Mucosa of descending colon (tissue), 3 donors: Measurements from ENCODE around the gene CLDN19. TPM values are rescaled to one million over a fixed set of nuclear protein-coding genes. Genes with fewer than 3 reads are reported as not detected.

ENCODE experiments used
- ATAC-seq: fragments of 200-7000 bp; cut with Tn5 transposase; one replicate; pipeline ENCODE4 v1.9.1; 2020; ENCODE audit warnings: mild to moderate bottlenecking, moderate library complexity
- DNase-seq, 3 donors: peaks; one replicate each; pipeline ENCODE4 v3.0.0-alpha.2; 2020
- H3K36me3 ChIP-seq: fragments of 200-600 bp; one replicate; pipeline ENCODE4 v1.8.0; 2021; ENCODE audit warnings: low read depth, mild to moderate bottlenecking
- H3K4me1 ChIP-seq: fragments of 200-600 bp; one replicate; pipeline ENCODE4 v1.8.0; 2021; ENCODE audit warnings: low read depth, mild to moderate bottlenecking
- H3K4me3 ChIP-seq: fragments of 200-600 bp; one replicate; pipeline ENCODE4 v1.8.0; 2021; ENCODE audit warnings: mild to moderate bottlenecking
- H3K9me3 ChIP-seq: fragments of 200-600 bp; one replicate; pipeline ENCODE4 v1.8.0; 2021; ENCODE audit warnings: mild to moderate bottlenecking
- intact Hi-C, 2 donors: fragments of 100-400 bp; cut with DNase I in 1 of 2; cut with micrococcal nuclease in 1 of 2; formaldehyde crosslinking; loops; one replicate each; pipeline versions ENCODE4 v1.11.0 to v1.11.1; 2022; cut with DNase I, micrococcal nuclease
- total RNA-seq, 3 donors: library from RNA; stranded (reverse); fragmentation: NEBNext Ultra II Directional in 2 of 3; extraction: Animal tissue kit (Norgen Biotek cat#: 25700) in 2 of 3; gene quantifications; one replicate each; pipeline versions ENCODE4 v1.2.1 to v1.2.4, GENCODE V29; 2021 to 2023
- TF ChIP-seq, protein P1 (sequence below): fragments of 200-600 bp; IDR thresholded peaks from one replicate; pipeline ENCODE4 v1.8.0; 2022; ENCODE audit warnings: antibody characterized with exemption, mild to moderate bottlenecking
- donor health status: DM: no; HTN: no; CAD: no; lungs with moderate emphysema.
- donor health status: DM: no; HTN: no; CAD: no.
- donor health status: DM: no; HTN: yes; CAD: no.

CLDN19 gene
- total RNA-seq, 3 donors from 2014 or later = 0.09 TPM; not detected in 2

DNA sequence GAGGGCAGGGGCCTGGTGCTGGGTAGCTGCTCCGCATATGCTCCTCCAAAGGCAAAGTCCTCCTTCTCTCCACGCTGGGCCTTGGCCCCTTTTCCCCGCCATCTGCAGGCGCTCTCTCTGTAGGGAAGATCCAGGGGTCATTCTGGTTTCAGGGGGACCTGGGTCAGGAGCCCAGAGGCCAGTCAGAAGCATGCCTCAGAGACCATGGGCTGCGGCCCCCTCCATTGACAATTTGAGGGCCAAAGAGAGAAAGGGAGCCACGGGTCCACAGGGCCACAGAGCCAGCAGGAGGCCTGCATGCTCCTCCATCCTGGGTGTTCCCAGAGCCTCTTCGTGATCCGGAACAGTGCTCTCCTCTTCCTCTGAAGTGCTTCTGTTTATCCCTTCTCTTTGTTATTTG lies 2.1 kb upstream of the CLDN19 start:
- ATAC-seq (no peak), DNase-seq (peak in 1 of 3 donors; percentile 16)
- Histone ChIP-seq H3K4me3 (no peak overlapping the region), H3K4me1 (peaks cover 3% of the 10 kb centered on the region), H3K9me3 (no peaks in the 10 kb centered on the region), H3K36me3 (no peaks in the 10 kb centered on the region)
- TF ChIP-seq, protein P1, sequence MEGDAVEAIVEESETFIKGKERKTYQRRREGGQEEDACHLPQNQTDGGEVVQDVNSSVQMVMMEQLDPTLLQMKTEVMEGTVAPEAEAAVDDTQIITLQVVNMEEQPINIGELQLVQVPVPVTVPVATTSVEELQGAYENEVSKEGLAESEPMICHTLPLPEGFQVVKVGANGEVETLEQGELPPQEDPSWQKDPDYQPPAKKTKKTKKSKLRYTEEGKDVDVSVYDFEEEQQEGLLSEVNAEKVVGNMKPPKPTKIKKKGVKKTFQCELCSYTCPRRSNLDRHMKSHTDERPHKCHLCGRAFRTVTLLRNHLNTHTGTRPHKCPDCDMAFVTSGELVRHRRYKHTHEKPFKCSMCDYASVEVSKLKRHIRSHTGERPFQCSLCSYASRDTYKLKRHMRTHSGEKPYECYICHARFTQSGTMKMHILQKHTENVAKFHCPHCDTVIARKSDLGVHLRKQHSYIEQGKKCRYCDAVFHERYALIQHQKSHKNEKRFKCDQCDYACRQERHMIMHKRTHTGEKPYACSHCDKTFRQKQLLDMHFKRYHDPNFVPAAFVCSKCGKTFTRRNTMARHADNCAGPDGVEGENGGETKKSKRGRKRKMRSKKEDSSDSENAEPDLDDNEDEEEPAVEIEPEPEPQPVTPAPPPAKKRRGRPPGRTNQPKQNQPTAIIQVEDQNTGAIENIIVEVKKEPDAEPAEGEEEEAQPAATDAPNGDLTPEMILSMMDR = no peak
- intact Hi-C loops = loop anchor here in 1 of 2 donors (10.0 kb wide), 1 partner anchor 167 kb away; no protein-coding TSS in a partner anchor

DNA sequence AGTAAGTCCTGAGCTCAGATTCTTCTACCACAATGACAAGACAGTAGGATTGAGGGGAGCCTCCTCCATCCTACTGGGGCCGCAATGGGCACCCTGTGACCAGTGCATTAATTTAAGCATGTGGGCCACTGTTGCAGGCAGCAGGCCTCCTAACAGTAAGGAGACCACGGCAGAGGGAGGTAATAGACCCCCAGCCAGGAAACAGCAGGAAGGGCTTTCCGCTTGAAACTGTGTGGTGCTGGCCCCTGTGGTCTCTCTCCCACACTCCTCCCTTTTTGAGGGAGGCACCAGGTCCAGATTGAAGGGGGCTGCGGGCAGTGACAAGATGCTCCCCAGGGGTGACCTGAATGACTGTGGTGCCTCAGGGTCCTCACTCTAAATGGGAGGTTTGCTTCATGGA lies 1.7 kb upstream of the CLDN19 start:
- H3K4me1 ChIP-seq = peaks cover 3% of the 10 kb centered on the region

DNA sequence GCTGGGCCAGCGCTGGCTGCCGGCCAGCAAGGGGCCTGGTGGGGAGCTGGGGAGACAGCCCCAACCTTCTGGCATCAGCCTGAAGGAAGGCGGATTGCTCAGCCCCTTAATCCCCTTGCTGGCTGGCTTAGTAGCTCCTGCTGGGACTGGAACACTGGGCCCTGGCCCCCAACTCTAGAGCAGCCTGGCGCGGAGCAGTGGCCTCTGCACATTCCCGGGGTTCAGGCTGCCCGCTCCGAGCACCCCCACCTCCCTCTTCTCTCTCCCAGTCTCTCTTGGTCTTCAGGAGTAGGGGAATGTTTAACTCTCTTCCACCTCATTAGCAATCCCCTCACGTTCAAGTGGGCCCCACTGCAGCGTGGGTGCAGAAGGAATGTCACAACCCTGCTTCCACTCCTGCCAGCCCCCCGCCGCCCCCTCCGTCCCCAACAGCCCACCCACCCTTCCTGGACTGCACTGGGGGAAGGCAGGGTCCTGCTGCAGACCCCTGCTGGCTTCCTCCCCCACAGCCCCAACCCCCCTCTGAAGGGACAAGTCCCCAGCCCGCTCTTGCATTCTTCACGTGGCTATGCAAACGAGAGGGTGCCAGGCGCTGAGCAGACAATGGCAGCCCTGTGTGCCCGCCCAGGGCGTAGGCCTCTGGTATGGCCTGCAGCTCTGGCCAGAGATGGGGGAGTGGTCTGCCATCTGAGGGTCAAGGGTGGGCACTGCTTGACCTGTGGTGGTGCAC lies 980 bp upstream of the CLDN19 start:
- Histone ChIP-seq H3K9me3 (no peaks in the 10 kb centered on the region), H3K4me3 (no peak overlapping the region), H3K4me1 (peaks cover 7% of the 10 kb centered on the region), H3K36me3 (no peaks in the 10 kb centered on the region)
- DNase-seq (peak in 1 of 3 donors; percentile 34), ATAC-seq (no peak)
- intact Hi-C loops = loop anchor here in 1 of 2 donors (10.0 kb wide), 1 partner anchor 166 kb away; no protein-coding TSS in a partner anchor
- TF ChIP-seq, protein P1 = no peak

More for the DNA sequence above, 1.7 kb upstream of the CLDN19 start:
- no peaks in the 10 kb centered on the region for H3K9me3 ChIP-seq
- peak in 1 of 3 donors; percentile 5 for DNase-seq
- H3K36me3 ChIP-seq = no peaks in the 10 kb centered on the region
- TF ChIP-seq, protein P1 = no peak
- intact Hi-C loops = loop anchor here in 1 of 2 donors (10.0 kb wide), 1 partner anchor 167 kb away; no protein-coding TSS in a partner anchor
- no peak for ATAC-seq
- no peak overlapping the region for H3K4me3 ChIP-seq

DNA sequence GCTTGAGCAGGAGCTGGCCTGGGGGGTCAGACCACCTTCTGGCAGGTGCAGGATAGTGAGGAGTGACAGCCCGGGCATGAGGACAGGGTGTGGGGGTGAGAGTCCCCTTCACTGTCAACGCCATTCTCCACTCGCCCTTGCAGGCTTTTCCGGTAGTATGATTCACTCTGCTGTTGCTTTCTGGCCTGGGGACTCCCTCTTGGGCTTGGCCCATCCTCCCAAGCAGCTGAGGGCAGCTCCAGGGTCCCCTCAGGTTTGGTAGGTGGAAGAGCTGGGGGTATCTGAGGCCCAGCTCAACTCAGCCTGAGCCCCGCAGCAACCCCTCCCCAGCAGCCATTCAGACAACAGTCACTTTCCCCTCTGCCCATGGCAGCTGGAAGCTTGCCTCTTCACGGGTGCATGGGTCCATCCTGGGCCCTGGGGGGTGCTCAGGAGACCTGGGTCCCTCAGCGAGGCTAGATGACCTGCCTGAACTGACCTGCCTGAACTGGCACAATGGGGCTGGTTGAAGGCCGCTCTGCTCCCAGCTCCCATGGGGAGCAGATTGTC lies 1.3 kb downstream of the CLDN19 start:
- Histone ChIP-seq H3K9me3 (no peaks in the 10 kb centered on the region), H3K36me3 (no peaks in the 10 kb centered on the region), H3K4me1 (peaks cover 11% of the 10 kb centered on the region), H3K4me3 (no peak overlapping the region)
- no peak for DNase-seq
- TF ChIP-seq, protein P1 = no peak
- intact Hi-C loops = no loop called here
- no peak for ATAC-seq

DNA sequence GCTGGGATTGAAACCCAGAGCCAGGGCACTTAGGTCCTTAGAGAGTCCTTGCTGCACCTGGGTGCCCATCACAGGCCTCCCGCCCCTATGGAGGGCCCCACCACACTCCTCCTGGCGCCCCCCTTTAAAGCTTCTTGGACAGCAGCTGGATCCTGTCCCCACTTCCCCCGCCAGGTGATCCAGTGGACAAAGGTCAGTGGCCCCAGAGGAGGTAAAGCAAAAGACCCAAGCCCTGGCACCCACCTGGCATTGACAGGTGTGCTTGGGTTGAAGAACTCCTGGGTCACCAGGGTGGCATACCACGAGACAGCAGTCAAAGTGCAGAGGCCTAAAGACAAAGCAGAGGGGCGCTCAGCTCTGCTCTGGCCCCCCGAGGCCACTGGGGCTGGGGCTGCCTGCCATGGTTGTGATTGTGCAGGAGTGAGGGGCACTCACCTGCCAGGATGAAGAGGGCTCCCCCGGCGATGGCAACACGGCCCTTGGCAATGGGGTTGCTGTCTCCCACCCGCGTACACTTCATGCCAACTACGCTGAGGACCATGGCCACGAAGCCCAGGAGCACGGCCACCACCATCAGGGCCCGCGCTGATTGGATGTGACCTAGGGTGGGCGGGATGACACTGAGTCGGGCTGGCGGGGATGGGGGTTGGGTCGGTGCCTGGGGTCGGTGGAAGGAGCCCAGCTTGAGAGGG lies 1.9 kb downstream of the CLDN19 start:
- DNase-seq = no peak
- Histone ChIP-seq H3K36me3 (no peaks in the 10 kb centered on the region), H3K4me1 (peaks cover 11% of the 10 kb centered on the region), H3K9me3 (no peaks in the 10 kb centered on the region), H3K4me3 (no peak overlapping the region)
- TF ChIP-seq, protein P1 = no peak
- ATAC-seq = no peak
- intact Hi-C loops = no loop called here
